Astrocyte of the spinal cord (primary cell): ENCODE results near the gene ZNF45.
A peak's percentile ranks its signal among the peaks of the same experiment; 100 is the strongest.
"Not testable (repeated sequence)": the region's sequence is repeated elsewhere in the genome, so short reads cannot be mapped to it uniquely, and the experiment has no call there.

ENCODE experiments used
- DNase-seq: peaks from one replicate; pipeline ENCODE4 v3.0.0; 2011; ENCODE audit warnings: low read depth, low spot score
- H3K4me3 ChIP-seq: 2 replicates; pipeline ENCODE4 v1.5.1; 2011; ENCODE audit warnings: low read depth, mild to moderate bottlenecking, low read length, moderate library complexity
- in situ Hi-C: cut with HindIII; loops from 2 replicates; pipeline ENCODE4 v1.10.0; 2017; ENCODE audit warnings: low sequenced_read_pairs
- TF ChIP-seq, protein P1 (sequence below): IDR thresholded peaks from 2 replicates; pipeline ENCODE4 v1.5.1; 2012; ENCODE audit warnings: low read depth, mild to moderate bottlenecking, low read length, inconsistent platforms

Gene ZNF45

DNA sequence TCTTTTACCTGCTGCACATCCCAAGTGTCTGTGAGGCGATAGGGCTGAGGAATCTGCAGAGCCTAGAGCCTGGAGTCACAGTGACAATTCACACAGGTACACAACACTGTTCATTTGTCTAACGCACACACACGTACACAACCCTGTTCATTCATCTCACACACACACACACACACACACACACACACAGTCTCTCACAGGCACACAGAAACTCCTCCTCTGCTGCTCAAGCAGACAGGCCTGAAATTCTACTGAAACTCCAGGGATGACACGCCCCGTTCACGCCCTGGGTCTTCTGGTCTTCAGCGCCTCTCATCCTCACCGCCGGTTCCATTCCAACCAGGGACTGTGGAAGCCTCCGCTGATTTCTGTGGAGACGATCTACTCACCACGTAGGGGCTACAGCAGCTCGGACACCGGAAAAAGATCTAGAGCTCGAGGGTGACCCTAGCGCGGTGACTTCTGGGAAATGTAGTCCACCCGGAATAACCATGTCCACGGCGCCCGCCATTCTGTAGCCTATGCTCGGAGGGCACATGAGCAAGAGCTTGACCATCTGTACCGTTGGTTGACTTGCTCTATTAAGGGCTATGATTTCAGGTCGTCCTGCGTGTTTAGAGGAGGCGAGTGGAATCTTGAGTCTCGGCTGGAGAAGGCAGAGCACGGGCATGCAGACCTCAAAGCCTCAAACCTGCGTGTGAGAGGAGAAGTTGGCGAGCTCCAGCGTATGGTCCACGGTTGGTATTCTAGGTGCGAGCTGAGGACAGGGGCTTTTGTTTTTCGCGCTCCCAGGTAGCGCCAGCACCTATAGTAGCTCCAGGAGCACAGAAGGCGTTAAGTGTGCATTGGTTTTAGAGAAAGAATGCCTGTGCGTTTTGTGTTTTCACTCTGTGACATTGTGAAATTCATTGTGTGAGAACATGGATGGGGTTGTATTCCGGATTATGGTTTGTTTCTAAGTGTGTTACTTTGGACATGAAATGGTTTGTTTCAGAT, 33.4 kb downstream of the ZNF45 start:
- DNase-seq, result peak; percentile 89
- TF ChIP-seq, protein P1, sequence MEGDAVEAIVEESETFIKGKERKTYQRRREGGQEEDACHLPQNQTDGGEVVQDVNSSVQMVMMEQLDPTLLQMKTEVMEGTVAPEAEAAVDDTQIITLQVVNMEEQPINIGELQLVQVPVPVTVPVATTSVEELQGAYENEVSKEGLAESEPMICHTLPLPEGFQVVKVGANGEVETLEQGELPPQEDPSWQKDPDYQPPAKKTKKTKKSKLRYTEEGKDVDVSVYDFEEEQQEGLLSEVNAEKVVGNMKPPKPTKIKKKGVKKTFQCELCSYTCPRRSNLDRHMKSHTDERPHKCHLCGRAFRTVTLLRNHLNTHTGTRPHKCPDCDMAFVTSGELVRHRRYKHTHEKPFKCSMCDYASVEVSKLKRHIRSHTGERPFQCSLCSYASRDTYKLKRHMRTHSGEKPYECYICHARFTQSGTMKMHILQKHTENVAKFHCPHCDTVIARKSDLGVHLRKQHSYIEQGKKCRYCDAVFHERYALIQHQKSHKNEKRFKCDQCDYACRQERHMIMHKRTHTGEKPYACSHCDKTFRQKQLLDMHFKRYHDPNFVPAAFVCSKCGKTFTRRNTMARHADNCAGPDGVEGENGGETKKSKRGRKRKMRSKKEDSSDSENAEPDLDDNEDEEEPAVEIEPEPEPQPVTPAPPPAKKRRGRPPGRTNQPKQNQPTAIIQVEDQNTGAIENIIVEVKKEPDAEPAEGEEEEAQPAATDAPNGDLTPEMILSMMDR, result no peak
- peak overlapping the region; percentile 73 for H3K4me3 ChIP-seq
- in situ Hi-C loops, result no loop called here

DNA sequence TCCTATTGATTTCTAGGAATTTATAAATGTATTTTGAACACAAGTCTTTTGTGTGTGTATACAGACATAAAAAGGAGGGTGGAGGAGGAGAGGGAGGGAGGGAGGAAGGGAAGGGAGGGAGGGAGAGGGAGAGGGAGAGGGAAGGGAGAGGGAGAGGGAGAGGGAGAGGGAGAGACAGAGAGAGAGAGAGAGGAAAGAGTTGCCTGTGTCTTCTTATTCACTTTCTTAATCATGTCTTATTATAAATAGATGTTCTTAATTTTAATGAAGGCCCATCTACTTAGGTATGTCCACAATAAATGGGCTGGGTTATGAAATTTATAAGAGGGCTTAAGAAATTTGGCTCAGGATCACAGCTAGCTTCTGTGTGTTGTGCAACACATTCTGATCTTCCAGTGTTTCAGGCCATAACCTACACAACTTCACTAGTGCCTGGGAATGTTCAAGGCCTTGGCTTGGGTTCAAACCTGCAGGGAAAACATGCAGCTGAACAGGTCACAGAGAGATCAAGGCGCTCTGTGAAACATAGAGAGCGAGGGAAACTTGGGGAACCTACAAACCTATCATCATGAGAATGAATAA, 39.3 kb downstream of the ZNF45 start:
- H3K4me3 ChIP-seq, result no peak overlapping the region
- DNase-seq, result no peak
- TF ChIP-seq, protein P1, result no peak
- in situ Hi-C loops, result no loop called here

DNA sequence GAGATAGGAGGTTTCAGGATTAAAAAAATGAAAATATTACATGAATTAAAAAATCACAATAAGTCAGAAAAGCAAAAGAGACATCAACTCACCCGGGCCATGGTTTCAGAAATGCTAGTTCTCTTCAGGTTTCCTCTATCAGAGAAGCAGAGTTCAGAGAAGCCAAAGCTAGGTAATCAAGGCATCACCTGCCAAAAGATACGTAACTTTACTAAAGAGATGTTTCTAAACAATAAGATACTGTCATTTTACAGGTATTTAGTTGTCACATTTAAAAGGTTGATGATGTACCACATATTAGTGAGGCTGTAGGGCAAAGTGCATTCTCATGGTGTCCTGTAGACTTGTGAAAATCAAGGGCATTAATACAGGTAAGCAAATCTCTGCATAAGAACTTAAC, 51.2 kb downstream of the ZNF45 start, which contains the start of gene ZNF404:
TSS of gene ZNF404 (minus strand) at position 101 of the 400 bp plus-strand sequence.
- no peak within 1 kb of the TSS for H3K4me3 ChIP-seq
- DNase-seq, result no peak
- in situ Hi-C loops, result no loop called here
- TF ChIP-seq, protein P1, result no peak

DNA sequence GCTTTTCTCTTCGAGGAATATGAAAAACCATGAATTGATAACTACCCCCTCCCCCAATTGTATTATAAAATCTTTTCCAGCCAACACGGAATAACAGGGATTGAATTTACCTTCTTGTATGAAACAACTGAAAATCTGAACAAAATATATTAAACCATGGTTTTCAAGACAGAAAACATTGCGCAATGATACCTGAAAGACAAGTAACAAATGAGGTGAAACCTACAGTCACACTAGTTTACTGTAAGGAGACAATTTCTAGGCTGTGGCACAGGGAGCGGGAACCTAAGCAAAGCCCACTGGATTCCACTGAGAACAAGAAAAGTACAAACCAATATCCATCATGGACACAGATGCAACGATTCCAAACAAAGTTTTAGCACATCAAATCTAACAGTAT, 54.6 kb downstream of the ZNF45 start:
- H3K4me3 ChIP-seq, result no peak overlapping the region
- in situ Hi-C loops, result no loop called here
- TF ChIP-seq, protein P1, result no peak
- DNase-seq, result no peak

DNA sequence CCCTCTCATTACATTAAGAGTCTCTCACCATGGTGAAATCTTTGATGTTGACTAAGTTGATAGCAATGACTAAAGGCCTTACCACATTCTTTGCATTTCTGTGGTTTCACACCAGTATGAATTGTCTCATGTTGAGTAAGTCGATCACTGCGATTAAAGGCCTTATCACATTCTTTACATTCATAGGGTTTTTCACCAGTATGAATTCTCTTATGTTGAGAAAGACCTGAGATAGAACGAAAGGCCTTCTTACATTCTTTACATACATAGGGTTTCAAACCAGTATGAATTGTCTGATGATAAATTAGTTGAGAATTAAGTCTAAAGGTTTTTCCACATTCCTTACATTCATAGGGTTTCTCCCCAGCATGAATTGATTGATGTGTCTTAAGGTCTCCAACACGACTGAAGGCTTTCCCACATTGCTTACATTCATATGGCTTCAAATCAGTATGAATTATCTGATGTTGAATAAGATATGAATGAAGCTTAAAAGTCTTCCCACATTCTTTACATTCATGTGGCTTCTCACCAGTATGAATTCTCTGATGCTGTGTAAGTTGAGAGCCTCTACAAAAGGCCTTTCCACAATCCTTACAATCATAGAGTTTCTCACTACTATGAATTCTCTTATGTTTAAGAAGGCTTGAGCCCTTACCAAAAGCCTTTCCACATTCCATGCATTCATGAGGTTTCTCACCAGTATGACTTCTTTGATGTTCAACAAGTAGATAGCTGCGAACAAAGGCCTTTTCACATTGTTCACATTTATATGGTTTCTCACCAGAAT, 62.3 kb downstream of the ZNF45 start:
- TF ChIP-seq, protein P1, result no peak
- peak; percentile 9 for DNase-seq
- in situ Hi-C loops, result no loop called here
- no peak overlapping the region for H3K4me3 ChIP-seq

DNA sequence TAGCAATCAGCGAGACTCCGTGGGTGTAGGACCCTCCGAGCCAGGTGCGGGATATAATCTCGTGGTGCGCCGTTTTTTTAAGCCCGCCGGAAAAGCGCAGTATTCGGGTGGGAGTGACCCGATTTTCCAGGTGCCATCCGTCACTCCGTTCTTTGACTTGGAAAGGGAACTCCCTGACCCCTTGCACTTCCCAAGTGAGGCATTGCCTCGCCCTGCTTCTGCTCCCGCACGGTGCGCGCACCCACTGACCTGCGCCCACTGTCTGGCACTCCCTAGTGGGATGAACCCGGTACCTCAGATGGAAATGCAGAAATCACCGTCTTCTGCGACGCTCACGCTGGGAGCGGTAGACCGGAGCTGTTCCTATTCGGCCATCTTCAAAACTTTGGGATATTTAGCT, 68.2 kb downstream of the ZNF45 start:
- in situ Hi-C loops, DNase-seq: not testable (repeated sequence)

More for the DNA sequence above, 68.2 kb downstream of the ZNF45 start:
- H3K4me3 ChIP-seq, result not testable (repeated sequence)
